H1 (cell line): ENCODE measurements around the gene ITPR3. TPM values are rescaled to one million over a fixed set of nuclear protein-coding genes. Genes with fewer than 3 reads are reported as not detected.

Experiments used
- CHD7 ChIP-seq: fragments of 300-600 bp; sonication (generic); IDR thresholded peaks from 2 replicates; pipeline ENCODE4 v1.7.1; 2012; ENCODE audit warnings: low read length, moderate library complexity, mild to moderate bottlenecking, inconsistent platforms; ENCODE audit not compliant: insufficient replicate concordance
- EP300 ChIP-seq, 2 experiments: IDR thresholded peaks; 1 replicate in 1 of 2; 2 replicates in 1 of 2; pipeline ENCODE4 v1.6.1; 2011 to 2012; ENCODE audit warnings: low read depth in 2 of 2, low read length in 2 of 2, mild to moderate bottlenecking in 2 of 2, borderline replicate concordance in 1 of 2, inconsistent platforms in 1 of 2, moderate library complexity in 1 of 2
- GABPA ChIP-seq: IDR thresholded peaks from 2 replicates; pipeline ENCODE4 v1.6.1; 2011; ENCODE audit warnings: mild to moderate bottlenecking, low read length, moderate library complexity, borderline replicate concordance; ENCODE audit not compliant: insufficient read depth
- JUND ChIP-seq: IDR thresholded peaks from 2 replicates; pipeline ENCODE4 v1.6.1; 2011; ENCODE audit warnings: mild to moderate bottlenecking, improper control_type of control experiment, low read length
- KDM1A ChIP-seq: fragments of 200-600, 300-600 bp; sonication (generic); IDR thresholded peaks from 2 replicates; pipeline ENCODE4 v1.7.1; 2016; ENCODE audit warnings: mild to moderate bottlenecking, low read length, borderline replicate concordance
- KDM5A ChIP-seq: fragments of 200-600 bp; IDR thresholded peaks from 2 replicates; pipeline ENCODE4 v1.7.1; 2012; ENCODE audit warnings: mild to moderate bottlenecking, low read length, inconsistent platforms, mixed read lengths
- MAFK ChIP-seq: IDR thresholded peaks from 2 replicates; pipeline ENCODE4 v1.6.1; 2012; ENCODE audit warnings: low read depth, mild to moderate bottlenecking, improper control_type of control experiment, low read length
- SIX5 ChIP-seq: IDR thresholded peaks from 2 replicates; pipeline ENCODE4 v1.6.1; 2011; ENCODE audit warnings: mild to moderate bottlenecking, low read depth, low read length
- SP1 ChIP-seq: IDR thresholded peaks from 2 replicates; pipeline ENCODE4 v1.6.1; 2011; ENCODE audit warnings: low read depth, low read length
- SP4 ChIP-seq: IDR thresholded peaks from 2 replicates; pipeline ENCODE4 v1.6.1; 2012; ENCODE audit warnings: low read length, inconsistent platforms
- YY1 ChIP-seq: IDR thresholded peaks from 2 replicates; pipeline ENCODE4 v1.6.1; 2011; ENCODE audit warnings: low read depth, mild to moderate bottlenecking, low read length
- polyA plus RNA-seq, 7 experiments: library from polyadenylated mRNA; depleted of rRNA in 3 of 7; stranded (reverse) in 5 of 7; unstranded in 2 of 7; fragments of >200 nt in 5 of 7; fragments of 200-250 nt in 2 of 7; gene quantifications; 1 replicate in 5 of 7; 2 replicates in 1 of 7; 4 replicates in 1 of 7; pipeline versions ENCODE4 v1.2.1 to v1.2.3, GENCODE V29; 2011 to 2013; ENCODE audit warnings: missing spikeins in 2 of 7, mixed read lengths in 2 of 7
- total RNA-seq: library from RNA; stranded (reverse); fragmentation: NEBNext Ultra II Directional; extraction: Animal tissue kit (Norgen Biotek cat#: 25700); gene quantifications from 2 replicates; pipeline ENCODE4 v1.2.1, GENCODE V29; 2021
- TF ChIP-seq, protein P1 (sequence below): IDR thresholded peaks from 2 replicates; pipeline ENCODE4 v1.6.1; 2011; ENCODE audit warnings: low read depth, mild to moderate bottlenecking, low read length; ENCODE audit not compliant: insufficient read depth

ITPR3 gene
- total and polyA plus RNA-seq, 2 of the 8 experiments (the other 6 are each of a cell fraction or from before 2014, with no cell fraction given) = 29.1 to 45.7 TPM

- TF ChIP-seq CHD7 (no peak), MAFK (no peak), SIX5 (no peak), YY1 (no peak), KDM1A (no peak), SP1 (no peak), JUND (no peak), EP300 (IDR thresholded peaks at IDR 0.05; ENCODE audit: borderline replicate concordance in 1 of 2, low read depth in 2 of 2, low read length in 2 of 2) (no peak), KDM5A (no peak), GABPA (no peak), SP4 (no peak)
- TF ChIP-seq, protein P1, sequence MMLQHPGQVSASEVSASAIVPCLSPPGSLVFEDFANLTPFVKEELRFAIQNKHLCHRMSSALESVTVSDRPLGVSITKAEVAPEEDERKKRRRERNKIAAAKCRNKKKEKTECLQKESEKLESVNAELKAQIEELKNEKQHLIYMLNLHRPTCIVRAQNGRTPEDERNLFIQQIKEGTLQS = no peak
These were observed 99.9 kb downstream of the ITPR3 start (continued) for GRCh38 chr6:33720998-33721397.
